ENCODE data around the gene RETREG3. TPM values are rescaled to one million over a fixed set of nuclear protein-coding genes. Genes with fewer than 3 reads are reported as not detected.
"Not testable (repeated sequence)": the region's sequence is repeated elsewhere in the genome, so short reads cannot be mapped to it uniquely, and the experiment has no call there.

RETREG3 gene
- total RNA-seq, 1 experiment from 2014 or later = 47.2 TPM

DNA sequence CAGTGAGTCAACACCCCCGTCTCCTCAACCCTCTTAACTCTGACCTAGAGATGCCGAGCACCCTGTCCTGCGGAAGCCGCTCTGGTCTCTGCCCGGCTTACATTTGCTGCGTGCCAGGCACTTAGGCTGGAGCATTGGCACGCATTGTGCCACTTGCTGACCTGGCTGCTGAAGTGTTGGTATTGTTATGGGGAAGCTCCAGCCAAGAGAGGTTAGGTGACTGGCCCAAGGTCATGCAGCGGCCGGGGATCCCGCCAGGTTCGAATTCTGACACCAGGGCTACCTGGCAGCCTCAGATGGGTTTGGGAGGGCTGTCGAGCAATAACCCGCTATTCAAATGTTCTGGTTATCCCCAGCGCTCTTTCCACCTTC is 61.5 kb downstream of the RETREG3 start:
- H3K27me3 ChIP-seq = no peaks in the 10 kb centered on the region
- H3K9me3 ChIP-seq = no peaks in the 10 kb centered on the region
- H3K36me3 ChIP-seq = peaks cover 14% of the 10 kb centered on the region
- no peak for DNase-seq
- no peak overlapping the region for H3K4me3 ChIP-seq

DNA sequence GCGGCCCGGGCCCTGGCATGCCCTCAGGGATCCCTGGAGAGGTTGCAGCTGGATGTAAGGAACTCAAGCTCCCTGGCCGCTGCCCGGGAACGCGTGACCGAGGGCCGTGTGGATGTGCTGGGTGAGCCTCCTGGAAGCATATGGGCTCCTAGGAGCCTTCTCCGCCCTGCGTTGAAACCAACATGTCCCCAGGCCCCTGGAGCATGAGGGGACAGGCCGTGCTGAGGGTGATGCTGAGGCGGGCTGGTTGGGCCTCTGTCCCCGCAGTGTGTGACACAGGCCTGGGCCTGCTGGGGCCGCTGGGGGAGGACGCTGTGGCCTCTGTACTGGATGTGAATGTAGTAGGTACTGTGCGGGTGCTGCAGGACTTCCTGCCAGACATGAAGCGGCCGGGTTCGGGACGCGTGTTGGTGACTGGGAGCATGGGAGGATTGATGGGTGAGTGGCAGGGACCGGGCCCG is 62.1 kb downstream of the RETREG3 start:
- H3K36me3 ChIP-seq = peaks cover 19% of the 10 kb centered on the region
- no peak for DNase-seq
- no peak overlapping the region for H3K4me3 ChIP-seq
- H3K27me3 ChIP-seq = no peaks in the 10 kb centered on the region
- no peaks in the 10 kb centered on the region for H3K9me3 ChIP-seq

DNA sequence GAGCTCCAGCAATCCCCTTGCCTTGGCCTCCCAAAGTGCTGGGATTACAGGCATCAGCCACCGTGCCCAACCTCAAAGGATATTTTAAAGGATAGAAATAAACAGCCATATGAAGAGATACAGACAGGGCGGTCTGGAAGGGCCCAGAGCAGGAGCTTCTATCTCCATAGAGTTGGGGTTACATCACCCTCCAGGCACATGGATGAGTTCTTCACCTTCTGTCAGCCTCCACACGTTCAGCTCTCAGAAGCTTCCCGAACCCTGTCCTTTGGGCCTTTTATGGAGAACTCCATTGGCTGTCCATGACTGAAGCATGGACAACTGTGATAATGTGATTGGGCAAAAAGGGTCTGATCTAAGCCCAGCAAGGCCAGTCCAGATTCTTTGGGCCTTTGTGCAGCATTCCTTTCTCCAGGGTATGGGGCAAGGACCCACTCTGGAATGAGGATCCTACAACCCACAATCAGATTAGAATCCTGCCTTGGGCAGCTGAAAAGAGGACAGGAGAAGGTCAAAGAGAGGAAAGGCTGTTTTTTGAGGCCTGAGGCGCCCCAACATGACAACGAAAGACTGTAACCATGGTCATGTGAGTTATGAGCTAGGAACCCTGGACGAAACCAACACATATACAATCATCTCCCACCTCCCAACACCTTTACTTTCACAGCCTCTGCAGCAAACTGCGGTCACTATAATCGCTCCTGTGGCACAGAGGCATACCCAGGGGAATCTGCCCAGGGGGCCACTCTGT is 63.2 kb downstream of the RETREG3 start:
- H3K9me3 ChIP-seq, DNase-seq, H3K27me3 ChIP-seq, H3K4me3 ChIP-seq: not testable (repeated sequence)
- peaks cover 27% of the 10 kb centered on the region for H3K36me3 ChIP-seq

GRCh38 chr17:42544874-42545283 is 64.3 kb downstream of the RETREG3 start:
- no peak for DNase-seq
- Histone ChIP-seq H3K36me3 (peaks cover 30% of the 10 kb centered on the region), H3K9me3 (no peaks in the 10 kb centered on the region), H3K4me3 (no peak overlapping the region), H3K27me3 (no peaks in the 10 kb centered on the region)

- H3K36me3 ChIP-seq = peaks cover 44% of the 10 kb centered on the region
- H3K9me3 ChIP-seq = no peaks in the 10 kb centered on the region
- H3K27me3 ChIP-seq = no peaks in the 10 kb centered on the region
- no peak overlapping the region for H3K4me3 ChIP-seq
- DNase-seq = no peak
Measured at GRCh38 chr17:42543190-42544079, 65.7 kb downstream of the RETREG3 start.

DNA sequence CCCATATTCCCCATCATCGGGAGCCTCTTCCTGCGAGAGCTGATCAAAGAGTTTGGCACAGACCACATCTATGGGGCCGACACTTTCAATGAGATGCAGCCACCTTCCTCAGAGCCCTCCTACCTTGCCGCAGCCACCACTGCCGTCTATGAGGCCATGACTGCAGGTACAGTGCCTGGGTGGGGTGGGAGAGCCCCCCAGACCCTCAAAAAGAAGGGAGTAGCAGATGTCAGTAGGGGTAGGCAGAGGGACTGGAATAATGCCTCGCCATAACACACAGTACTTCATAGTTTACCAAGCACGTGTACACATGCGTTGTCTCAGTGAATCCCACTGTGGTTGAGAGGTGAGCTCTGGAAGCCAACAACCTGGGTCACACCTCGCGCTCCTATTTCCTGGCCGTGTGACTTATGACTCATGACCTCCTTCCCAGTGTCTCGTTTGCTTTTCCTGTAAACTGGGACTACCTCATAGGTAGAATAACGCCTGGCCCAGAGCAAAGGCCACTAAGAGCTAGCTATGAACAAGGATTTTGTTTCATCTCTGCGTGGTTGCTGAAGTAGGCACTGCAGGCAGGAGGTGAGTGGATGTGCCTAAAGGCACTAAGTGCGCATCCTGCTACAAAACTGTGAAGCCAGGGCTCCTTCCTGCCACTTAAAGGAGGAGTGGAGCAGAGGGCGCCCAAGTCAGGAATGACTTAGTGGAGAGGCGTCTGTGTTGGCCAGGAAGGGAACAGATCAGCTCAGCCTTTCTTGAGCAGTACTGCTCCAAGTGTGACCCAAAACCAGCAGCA is 67.9 kb downstream of the RETREG3 start:
- Histone ChIP-seq H3K4me3 (no peak overlapping the region), H3K9me3 (no peaks in the 10 kb centered on the region), H3K27me3 (no peaks in the 10 kb centered on the region), H3K36me3 (peaks cover 54% of the 10 kb centered on the region)
- DNase-seq = no peak

DNA sequence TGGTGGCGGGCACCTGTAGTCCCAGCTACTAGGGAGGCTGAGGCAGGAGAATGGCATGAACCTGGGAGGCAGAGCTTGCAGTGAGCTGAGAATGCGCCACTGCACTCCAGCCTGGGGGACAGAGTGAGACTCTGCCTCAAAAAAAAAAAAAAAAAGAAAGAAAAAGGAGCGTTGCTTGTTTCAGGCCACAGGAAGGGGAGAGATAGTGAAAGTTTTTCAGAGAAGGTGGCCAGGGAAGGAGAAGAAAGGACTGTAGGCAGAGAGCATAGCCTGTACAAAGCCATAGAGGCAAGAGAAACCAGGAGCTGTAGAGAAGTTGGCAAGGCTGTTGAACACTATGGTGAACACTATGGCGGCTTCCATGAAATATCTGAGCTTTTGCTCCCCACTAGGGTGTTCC is 68.6 kb downstream of the RETREG3 start:
- not testable (repeated sequence) for H3K9me3 ChIP-seq, H3K27me3 ChIP-seq, DNase-seq, H3K4me3 ChIP-seq
- H3K36me3 ChIP-seq = peaks cover 54% of the 10 kb centered on the region

DNA sequence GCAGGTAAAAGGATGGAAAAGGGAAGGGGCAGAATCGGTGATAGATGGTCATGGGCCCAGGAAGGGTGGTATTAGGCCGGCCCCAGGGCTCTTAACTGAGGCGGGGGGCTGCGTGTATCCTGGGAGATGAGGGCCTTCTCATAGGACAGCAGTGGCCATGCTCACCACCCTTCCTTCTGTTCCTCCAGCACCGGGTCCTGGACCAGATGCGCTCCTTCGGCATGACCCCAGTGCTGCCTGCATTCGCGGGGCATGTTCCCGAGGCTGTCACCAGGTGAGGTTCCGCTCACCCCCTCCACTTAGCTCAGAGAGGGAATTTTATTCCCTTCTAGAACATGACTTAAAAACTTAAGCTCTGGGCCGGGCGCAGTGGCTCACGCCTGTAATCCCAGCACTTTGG is 70.7 kb downstream of the RETREG3 start:
- DNase-seq = no peak
- no peaks in the 10 kb centered on the region for H3K9me3 ChIP-seq
- no peak overlapping the region for H3K4me3 ChIP-seq
- H3K36me3 ChIP-seq = peaks cover 47% of the 10 kb centered on the region
- H3K27me3 ChIP-seq = no peaks in the 10 kb centered on the region

- Histone ChIP-seq H3K36me3 (peaks cover 42% of the 10 kb centered on the region), H3K27me3 (no peaks in the 10 kb centered on the region), H3K9me3 (no peaks in the 10 kb centered on the region), H3K4me3 (no peak overlapping the region)
- DNase-seq = no peak
Measured at GRCh38 chr17:42537826-42538451, 71.2 kb downstream of the RETREG3 start.

DNA sequence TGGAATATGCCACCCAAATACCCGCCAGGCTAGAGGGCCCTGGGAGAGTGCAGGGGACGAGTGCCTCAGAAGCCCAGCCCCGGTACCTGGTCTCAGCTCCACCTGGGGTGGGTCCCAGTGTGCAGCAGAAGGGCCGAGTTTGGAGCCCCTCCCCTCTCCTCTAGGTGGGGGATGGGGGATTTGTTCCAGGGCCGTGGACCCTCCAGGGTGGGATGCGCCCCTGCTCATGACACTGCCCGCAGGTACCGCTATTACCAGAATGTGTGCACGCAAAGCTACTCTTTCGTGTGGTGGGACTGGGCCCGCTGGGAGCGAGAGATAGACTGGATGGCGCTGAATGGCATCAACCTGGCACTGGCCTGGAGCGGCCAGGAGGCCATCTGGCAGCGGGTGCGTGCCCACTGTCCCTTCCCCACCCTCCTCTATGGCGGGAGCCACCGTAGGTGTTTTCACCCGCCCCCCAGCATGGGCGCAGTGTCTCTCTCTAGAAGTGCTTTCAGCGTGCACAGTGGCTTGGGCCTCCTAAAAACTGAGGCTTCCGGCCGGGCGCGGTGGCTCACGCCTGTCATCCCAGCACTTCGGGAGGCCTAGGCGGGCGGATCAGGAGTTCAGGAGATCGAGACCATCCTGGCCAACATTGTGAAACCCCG is 71.9 kb downstream of the RETREG3 start:
- H3K4me3 ChIP-seq = peak overlapping the region; percentile 64
- H3K9me3 ChIP-seq = no peaks in the 10 kb centered on the region
- no peaks in the 10 kb centered on the region for H3K27me3 ChIP-seq
- H3K36me3 ChIP-seq = peaks cover 37% of the 10 kb centered on the region
- no peak for DNase-seq

- H3K9me3 ChIP-seq = no peaks in the 10 kb centered on the region
- H3K4me3 ChIP-seq = peak overlapping the region; percentile 64
- no peaks in the 10 kb centered on the region for H3K27me3 ChIP-seq
- H3K36me3 ChIP-seq = peaks cover 33% of the 10 kb centered on the region
- DNase-seq = peak; percentile 92
Measured at GRCh38 chr17:42536372-42537155, 72.6 kb downstream of the RETREG3 start.

GRCh38 chr17:42536048-42536371 is 73.2 kb downstream of the RETREG3 start, which contains the start of gene NAGLU:
NAGLU (plus strand) TSS chr17:42536241; CDS start chr17:42536273, 32 bp downstream.
- Histone ChIP-seq H3K36me3 (peaks cover 28% of the 10 kb centered on the region), H3K4me3 (peak within 1 kb of the TSS; percentile 64), H3K9me3 (no peaks in the 10 kb centered on the region), H3K27me3 (no peaks in the 10 kb centered on the region)
- DNase-seq = peak; percentile 96

- H3K36me3 ChIP-seq = peaks cover 24% of the 10 kb centered on the region
- no peaks in the 10 kb centered on the region for H3K27me3 ChIP-seq
- H3K4me3 ChIP-seq = peak overlapping the region; percentile 64
- no peaks in the 10 kb centered on the region for H3K9me3 ChIP-seq
- DNase-seq = no peak
Measured at GRCh38 chr17:42535155-42536047, 73.8 kb downstream of the RETREG3 start.

DNA sequence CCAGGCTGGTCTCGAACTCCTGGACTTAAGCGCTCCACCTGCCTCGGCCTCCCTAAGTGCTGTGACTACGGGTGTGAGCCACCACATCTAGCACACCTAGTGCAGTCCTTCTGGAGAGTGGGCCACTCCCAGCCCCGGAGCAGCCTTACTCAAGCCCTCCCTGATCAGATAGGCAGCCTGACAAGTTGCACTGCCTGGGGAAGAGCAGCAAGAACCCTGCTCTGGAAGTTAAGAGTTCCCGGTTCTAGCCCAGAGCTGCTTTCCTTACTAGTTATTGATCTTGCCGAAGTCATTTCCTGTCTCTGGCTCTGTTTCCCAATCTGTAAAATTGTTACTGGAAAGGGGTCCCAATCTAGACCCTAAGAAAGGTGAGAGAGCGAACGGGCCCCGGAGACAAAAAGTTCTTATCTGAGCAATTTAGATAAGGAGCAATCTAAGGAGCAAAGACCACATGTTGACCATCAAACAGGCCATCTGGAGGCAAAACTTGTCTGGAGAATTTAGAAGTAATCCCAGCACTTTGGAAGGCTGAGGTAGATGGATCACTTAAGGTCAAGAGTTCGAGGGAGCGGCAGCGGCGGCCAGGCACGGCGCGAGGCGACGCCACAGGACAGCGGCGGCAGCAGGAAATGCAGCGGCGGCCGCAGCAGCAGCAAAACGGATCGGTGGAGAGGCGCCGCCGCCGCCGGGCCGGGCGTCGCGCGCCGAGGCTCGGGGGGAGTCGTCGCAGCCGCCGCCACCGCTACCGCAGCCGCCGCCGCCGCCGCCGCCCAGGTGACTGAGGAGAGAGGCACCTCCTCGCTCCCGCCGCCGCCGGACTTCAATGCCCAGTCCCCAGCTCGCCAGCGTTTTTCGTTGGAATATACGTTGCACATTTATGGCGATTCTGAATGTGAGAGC is 77.5 kb downstream of the RETREG3 start:
- DNase-seq = peak; percentile 65
- no peaks in the 10 kb centered on the region for H3K27me3 ChIP-seq
- no peaks in the 10 kb centered on the region for H3K36me3 ChIP-seq

More for the DNA sequence above, 77.5 kb downstream of the RETREG3 start:
- Histone ChIP-seq H3K9me3 (no peaks in the 10 kb centered on the region), H3K4me3 (peak overlapping the region; percentile 45)
